ENCODE results near the gene ADD3.
A peak's percentile ranks its signal among the peaks of the same experiment; 100 is the strongest.

ADD3 gene

GRCh38 chr10:110002801-110003523, 4.8 kb upstream of the ADD3 start:
- no peak for DNase-seq

GRCh38 chr10:110003524-110003885, 4.3 kb upstream of the ADD3 start:
- DNase-seq = no peak

GRCh38 chr10:110005719-110006118, 2.1 kb upstream of the ADD3 start:
- DNase-seq = peak in 35 of 56 donors; percentile 9 to 71 (median 27)

GRCh38 chr10:110006358-110007160, 1.2 kb upstream of the ADD3 start:
- peak in 35 of 56 donors; percentile 8 to 82 (median 53) for DNase-seq

GRCh38 chr10:110007161-110007700, 553 bp upstream of the ADD3 start:
- DNase-seq = peak in 26 of 56 donors; percentile 36 to 85 (median 70)

GRCh38 chr10:110008518-110009339, 945 bp downstream of the ADD3 start:
- DNase-seq = peak in 6 of 56 donors; percentile 6 to 40 (median 11)

- DNase-seq = no peak
Observed at GRCh38 chr10:110009736-110010475, 2.1 kb downstream of the ADD3 start.

GRCh38 chr10:110010486-110011378, 2.9 kb downstream of the ADD3 start:
- peak in 1 of 56 donors; percentile 7 for DNase-seq

GRCh38 chr10:110011681-110012080, 3.9 kb downstream of the ADD3 start:
- no peak for DNase-seq

- no peak for DNase-seq
Observed at GRCh38 chr10:110013630-110014293, 6.0 kb downstream of the ADD3 start.

GRCh38 chr10:110016039-110016438, 8.3 kb downstream of the ADD3 start:
- DNase-seq = peak in 14 of 56 donors; percentile 3 to 39 (median 22)

- DNase-seq = no peak
Observed at GRCh38 chr10:110017052-110017451, 9.3 kb downstream of the ADD3 start.

GRCh38 chr10:110017907-110018306, 10.1 kb downstream of the ADD3 start:
- no peak for DNase-seq

GRCh38 chr10:110020265-110020664, 12.5 kb downstream of the ADD3 start:
- DNase-seq = no peak

GRCh38 chr10:110022716-110023504, 15.1 kb downstream of the ADD3 start:
- no peak for DNase-seq

- no peak for DNase-seq
Observed at GRCh38 chr10:110023785-110024465, 16.1 kb downstream of the ADD3 start.

GRCh38 chr10:110029450-110029849, 21.7 kb downstream of the ADD3 start:
- DNase-seq = no peak
